Dendritic cell treated with granulocyte-macrophage colony-stimulating factor and Interleukin-4, amounts not matched to agents 40 ng/mL and 50 ng/mL, for 4 days (primary cell): ENCODE measurements around the gene THEMIS.
"Not testable (repeated sequence)": the region's sequence is repeated elsewhere in the genome, so short reads cannot be mapped to it uniquely, and the experiment has no call there.

Source experiments
- H3K27ac Mint-ChIP-seq: one replicate; pipeline ENCODE4 v1.8.0; 2022; ENCODE audit warnings: mild to moderate bottlenecking, mixed read lengths
- H3K27me3 Mint-ChIP-seq: one replicate; pipeline ENCODE4 v1.8.0; 2022; ENCODE audit warnings: mild to moderate bottlenecking, mixed read lengths
- H3K36me3 Mint-ChIP-seq: one replicate; pipeline ENCODE4 v1.8.0; 2022; ENCODE audit warnings: low read depth, mixed read lengths
- H3K4me1 Mint-ChIP-seq: one replicate; pipeline ENCODE4 v1.8.0; 2022; ENCODE audit warnings: low read depth, mixed read lengths
- H3K4me3 Mint-ChIP-seq: one replicate; pipeline ENCODE4 v1.8.0; 2022; ENCODE audit warnings: mild to moderate bottlenecking, moderate library complexity, mixed read lengths
- H3K9me3 Mint-ChIP-seq: one replicate; pipeline ENCODE4 v1.8.0; 2022; ENCODE audit warnings: mixed read lengths
- intact Hi-C: fragments of 100-400 bp; cut with micrococcal nuclease; formaldehyde crosslinking; loops from one replicate; pipeline ENCODE4 v1.15.0; 2022

Gene THEMIS

GRCh38 chr6:127790571-127790970 is 110.3 kb downstream of the THEMIS start:
- no peaks in the 10 kb centered on the region for H3K27me3 Mint-ChIP-seq
- H3K27ac Mint-ChIP-seq: no peak overlapping the region
- no peaks in the 10 kb centered on the region for H3K4me1 Mint-ChIP-seq

GRCh38 chr6:127786109-127786508 is 114.7 kb downstream of the THEMIS start:
- Mint-ChIP-seq H3K27ac (no peak overlapping the region), H3K9me3 (no peaks in the 10 kb centered on the region), H3K4me3 (no peak overlapping the region), H3K4me1 (no peaks in the 10 kb centered on the region), H3K36me3 (no peaks in the 10 kb centered on the region), H3K27me3 (no peaks in the 10 kb centered on the region)
- intact Hi-C loops: no loop called here

More at GRCh38 chr6:127790571-127790970, 110.3 kb downstream of the THEMIS start:
- no peak overlapping the region for H3K4me3 Mint-ChIP-seq
- intact Hi-C loops: no loop called here
- H3K36me3 Mint-ChIP-seq: no peaks in the 10 kb centered on the region
- H3K9me3 Mint-ChIP-seq: no peaks in the 10 kb centered on the region

GRCh38 chr6:127784468-127784867 is 116.4 kb downstream of the THEMIS start:
- H3K27ac Mint-ChIP-seq: no peak overlapping the region
- no peak overlapping the region for H3K4me3 Mint-ChIP-seq
- no peaks in the 10 kb centered on the region for H3K36me3 Mint-ChIP-seq
- no peaks in the 10 kb centered on the region for H3K4me1 Mint-ChIP-seq
- no peaks in the 10 kb centered on the region for H3K27me3 Mint-ChIP-seq
- H3K9me3 Mint-ChIP-seq: no peaks in the 10 kb centered on the region
- intact Hi-C loops: no loop called here

- intact Hi-C loops, H3K36me3 Mint-ChIP-seq: not testable (repeated sequence)
Measured at GRCh38 chr6:127781636-127782272, 119.1 kb downstream of the THEMIS start.

GRCh38 chr6:127776320-127776719 is 124.5 kb downstream of the THEMIS start:
- H3K4me1 Mint-ChIP-seq: no peaks in the 10 kb centered on the region
- H3K27ac Mint-ChIP-seq: no peak overlapping the region
- no peaks in the 10 kb centered on the region for H3K9me3 Mint-ChIP-seq
- intact Hi-C loops: no loop called here
- H3K4me3 Mint-ChIP-seq: no peak overlapping the region
- no peaks in the 10 kb centered on the region for H3K27me3 Mint-ChIP-seq
- H3K36me3 Mint-ChIP-seq: no peaks in the 10 kb centered on the region

More at GRCh38 chr6:127781636-127782272, 119.1 kb downstream of the THEMIS start:
- H3K9me3 Mint-ChIP-seq, H3K4me1 Mint-ChIP-seq, H3K4me3 Mint-ChIP-seq, H3K27ac Mint-ChIP-seq, H3K27me3 Mint-ChIP-seq: not testable (repeated sequence)

- no peaks in the 10 kb centered on the region for H3K27me3 Mint-ChIP-seq
- no peak overlapping the region for H3K4me3 Mint-ChIP-seq
- H3K36me3 Mint-ChIP-seq: no peaks in the 10 kb centered on the region
- H3K4me1 Mint-ChIP-seq: no peaks in the 10 kb centered on the region
- H3K9me3 Mint-ChIP-seq: no peaks in the 10 kb centered on the region
- intact Hi-C loops: no loop called here
- H3K27ac Mint-ChIP-seq: no peak overlapping the region
Measured at GRCh38 chr6:127775371-127775770, 125.5 kb downstream of the THEMIS start.

GRCh38 chr6:127768745-127769144 is 132.1 kb downstream of the THEMIS start:
- H3K36me3 Mint-ChIP-seq: no peaks in the 10 kb centered on the region
- no peak overlapping the region for H3K27ac Mint-ChIP-seq
- no peaks in the 10 kb centered on the region for H3K4me1 Mint-ChIP-seq
- no peak overlapping the region for H3K4me3 Mint-ChIP-seq
- intact Hi-C loops: no loop called here
- no peaks in the 10 kb centered on the region for H3K27me3 Mint-ChIP-seq
- no peaks in the 10 kb centered on the region for H3K9me3 Mint-ChIP-seq

- H3K4me1 Mint-ChIP-seq: no peaks in the 10 kb centered on the region
- no peak overlapping the region for H3K4me3 Mint-ChIP-seq
- no peak overlapping the region for H3K27ac Mint-ChIP-seq
- H3K9me3 Mint-ChIP-seq: no peaks in the 10 kb centered on the region
- intact Hi-C loops: no loop called here
- H3K27me3 Mint-ChIP-seq: no peaks in the 10 kb centered on the region
- H3K36me3 Mint-ChIP-seq: no peaks in the 10 kb centered on the region
Measured at GRCh38 chr6:127768223-127768622, 132.6 kb downstream of the THEMIS start.

GRCh38 chr6:127765949-127766348 is 134.9 kb downstream of the THEMIS start:
- intact Hi-C loops: no loop called here
- Mint-ChIP-seq H3K4me1 (no peaks in the 10 kb centered on the region), H3K36me3 (no peaks in the 10 kb centered on the region), H3K27ac (no peak overlapping the region), H3K4me3 (no peak overlapping the region), H3K27me3 (no peaks in the 10 kb centered on the region), H3K9me3 (no peaks in the 10 kb centered on the region)

GRCh38 chr6:127762284-127762683 is 138.6 kb downstream of the THEMIS start:
- intact Hi-C loops: no loop called here
- H3K4me1 Mint-ChIP-seq: no peaks in the 10 kb centered on the region
- no peaks in the 10 kb centered on the region for H3K27me3 Mint-ChIP-seq
- H3K36me3 Mint-ChIP-seq: no peaks in the 10 kb centered on the region
- H3K4me3 Mint-ChIP-seq: no peak overlapping the region
- H3K27ac Mint-ChIP-seq: no peak overlapping the region
- H3K9me3 Mint-ChIP-seq: no peaks in the 10 kb centered on the region

- H3K4me1 Mint-ChIP-seq: no peaks in the 10 kb centered on the region
- H3K27me3 Mint-ChIP-seq: no peaks in the 10 kb centered on the region
- H3K4me3 Mint-ChIP-seq: no peak overlapping the region
- no peaks in the 10 kb centered on the region for H3K36me3 Mint-ChIP-seq
- H3K9me3 Mint-ChIP-seq: no peaks in the 10 kb centered on the region
- H3K27ac Mint-ChIP-seq: no peak overlapping the region
- intact Hi-C loops: no loop called here
Measured at GRCh38 chr6:127761084-127761483, 139.8 kb downstream of the THEMIS start.

GRCh38 chr6:127749095-127749494 is 151.8 kb downstream of the THEMIS start:
- Mint-ChIP-seq H3K36me3 (no peaks in the 10 kb centered on the region), H3K4me3 (no peak overlapping the region), H3K27ac (no peak overlapping the region), H3K4me1 (no peaks in the 10 kb centered on the region), H3K27me3 (no peaks in the 10 kb centered on the region), H3K9me3 (no peaks in the 10 kb centered on the region)
- intact Hi-C loops: no loop called here

GRCh38 chr6:127748290-127748689 is 152.6 kb downstream of the THEMIS start:
- H3K9me3 Mint-ChIP-seq: no peaks in the 10 kb centered on the region
- intact Hi-C loops: no loop called here
- H3K4me1 Mint-ChIP-seq: no peaks in the 10 kb centered on the region
- no peak overlapping the region for H3K27ac Mint-ChIP-seq
- H3K36me3 Mint-ChIP-seq: no peaks in the 10 kb centered on the region
- no peak overlapping the region for H3K4me3 Mint-ChIP-seq
- H3K27me3 Mint-ChIP-seq: no peaks in the 10 kb centered on the region

GRCh38 chr6:127738423-127738822 is 162.4 kb downstream of the THEMIS start:
- Mint-ChIP-seq H3K27ac (no peak overlapping the region), H3K4me3 (no peak overlapping the region), H3K27me3 (no peaks in the 10 kb centered on the region), H3K36me3 (no peaks in the 10 kb centered on the region), H3K4me1 (no peaks in the 10 kb centered on the region), H3K9me3 (no peaks in the 10 kb centered on the region)
- intact Hi-C loops: no loop called here

GRCh38 chr6:127737768-127738167 is 163.1 kb downstream of the THEMIS start:
- intact Hi-C loops: loop anchor here (1.0 kb wide), 1 partner anchor 591 kb away; no protein-coding TSS in a partner anchor
- no peaks in the 10 kb centered on the region for H3K4me1 Mint-ChIP-seq
- H3K27ac Mint-ChIP-seq: no peak overlapping the region
- no peaks in the 10 kb centered on the region for H3K36me3 Mint-ChIP-seq
- no peaks in the 10 kb centered on the region for H3K9me3 Mint-ChIP-seq
- H3K27me3 Mint-ChIP-seq: no peaks in the 10 kb centered on the region
- no peak overlapping the region for H3K4me3 Mint-ChIP-seq
